NCI-H1694 treated with DMSO at 0.1 percent for 48 hours (cell line): ENCODE data around the gene ZKSCAN8.

Experiments used
- DNase-seq: peaks from one replicate; lab custom pipeline; 2025; lab: John Stamatoyannopoulos, UW

ZKSCAN8 gene

GRCh38 chr6:28206928-28207509 is 65.3 kb downstream of the ZKSCAN8 start:
- DNase-seq, result no peak

- no peak for DNase-seq
Observed at GRCh38 chr6:28207510-28208110, 65.9 kb downstream of the ZKSCAN8 start.

DNA sequence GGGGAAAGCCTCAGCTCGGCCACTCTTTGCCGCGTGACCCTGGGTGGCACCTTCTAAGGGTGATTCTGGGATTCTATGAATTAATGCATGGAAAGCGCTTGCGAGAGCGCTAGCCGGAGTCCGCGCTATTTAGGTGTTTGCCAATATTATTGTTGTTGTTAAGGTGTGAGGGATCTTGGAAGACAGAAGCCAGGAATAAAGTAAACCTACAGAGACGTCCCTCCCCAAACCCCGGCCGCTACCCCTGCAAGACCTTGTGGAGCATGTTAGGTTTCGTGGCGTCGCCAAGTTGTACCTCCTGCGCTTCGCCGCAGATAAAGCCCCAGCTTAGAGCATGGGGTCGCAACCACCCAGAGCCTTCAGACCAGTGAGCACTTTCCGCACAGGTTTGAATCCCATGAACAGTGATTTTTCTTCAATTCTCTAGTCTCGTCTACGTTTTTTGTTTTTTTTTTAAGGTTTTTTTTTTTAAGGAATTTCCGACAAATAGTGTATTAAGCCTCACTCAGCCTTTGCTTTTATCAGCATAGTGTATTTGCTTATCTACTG is 66.5 kb downstream of the ZKSCAN8 start:
- DNase-seq, result no peak
